GM20431 (cell line): ENCODE results near the gene IP6K3.

ENCODE experiments used
- in situ Hi-C: fragments of 300-500 bp; cut with MseI, MboI; formaldehyde crosslinking; loops from one replicate; pipeline ENCODE4 v1.15.0; 2020; ENCODE audit warnings: low sequenced_read_pairs; ENCODE audit not compliant: unreplicated experiment

Gene IP6K3

GRCh38 chr6:33696076-33696475, 50.6 kb downstream of the IP6K3 start:
- in situ Hi-C loops, result no loop called here

DNA sequence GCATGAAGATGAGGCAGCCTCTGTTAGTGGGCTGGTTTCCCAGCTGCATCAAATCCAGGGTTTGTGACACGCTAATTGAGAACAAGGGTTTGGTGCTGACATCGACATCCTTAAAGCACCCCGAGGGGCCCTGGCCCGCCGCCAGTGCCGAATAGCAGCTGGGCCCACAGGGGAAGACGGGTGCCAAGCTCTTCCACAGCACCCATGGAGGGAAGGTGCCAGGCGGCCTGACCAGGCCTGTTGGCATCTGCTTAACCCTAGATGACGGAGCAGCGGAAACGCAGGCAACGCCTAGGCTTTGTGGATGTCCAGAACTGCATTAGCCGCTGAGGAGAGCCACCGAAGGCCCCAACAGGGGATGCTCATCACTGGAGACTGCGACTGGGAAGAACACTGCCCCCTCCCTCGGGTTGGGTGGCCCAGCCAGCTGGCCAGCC, 51.2 kb downstream of the IP6K3 start:
- in situ Hi-C loops, result no loop called here

DNA sequence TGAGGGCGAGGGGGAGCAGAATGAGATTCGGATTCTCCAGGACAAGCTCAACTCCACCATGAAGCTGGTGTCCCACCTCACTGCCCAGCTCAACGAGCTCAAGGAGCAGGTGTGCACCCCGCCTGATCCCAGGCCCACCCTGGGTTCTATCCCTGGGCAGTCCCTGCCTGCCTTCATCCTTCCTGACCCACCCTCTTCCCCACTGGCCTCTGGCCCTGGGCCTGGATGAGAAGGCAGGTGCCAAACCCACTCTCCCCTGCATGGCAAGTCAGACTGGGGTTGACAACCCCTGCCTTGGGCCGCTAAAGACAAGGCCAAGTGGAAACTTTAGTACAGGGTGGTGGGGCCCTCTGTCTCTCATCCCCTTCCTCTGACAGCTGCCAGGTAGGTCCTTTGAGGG, 51.7 kb downstream of the IP6K3 start:
- in situ Hi-C loops, result no loop called here

GRCh38 chr6:33694401-33694931, 52.2 kb downstream of the IP6K3 start:
- in situ Hi-C loops, result no loop called here

- in situ Hi-C loops, result no loop called here
These were observed 53.3 kb downstream of the IP6K3 start for GRCh38 chr6:33693186-33694105.

GRCh38 chr6:33692760-33693158, 53.9 kb downstream of the IP6K3 start:
- in situ Hi-C loops, result no loop called here

DNA sequence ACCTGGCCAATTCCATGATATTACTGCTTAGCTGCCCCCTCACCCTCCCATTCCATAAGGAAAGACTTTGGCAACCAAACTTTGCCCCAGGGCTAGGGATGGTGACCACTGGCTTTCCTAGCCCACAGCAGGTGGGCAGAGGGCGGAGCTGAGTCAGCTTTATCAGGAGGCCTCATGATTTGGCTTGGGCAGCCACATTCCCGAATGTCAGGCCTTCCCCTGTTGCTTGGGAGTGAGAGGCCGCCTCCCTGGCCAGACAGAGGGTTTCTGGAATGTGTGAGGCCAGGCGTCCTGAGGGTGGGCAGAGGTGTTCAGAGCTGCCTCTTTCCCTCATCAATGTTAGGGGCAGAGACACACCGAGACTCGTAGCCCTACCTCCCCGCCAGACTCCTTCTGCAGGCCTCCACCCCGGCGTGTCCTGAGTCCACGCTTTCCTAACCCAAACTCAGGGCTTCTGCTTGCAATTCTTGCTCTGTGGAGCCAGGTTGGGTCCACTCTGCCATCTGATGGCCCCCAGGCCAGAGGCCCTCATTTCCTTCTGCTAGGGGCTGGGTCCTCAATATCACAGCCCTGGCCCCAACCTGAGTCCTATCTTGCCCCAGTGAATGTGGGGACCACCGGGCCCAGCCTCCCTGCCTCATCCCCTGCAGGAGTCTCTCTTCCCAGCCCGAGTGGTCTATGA, 54.5 kb downstream of the IP6K3 start:
- in situ Hi-C loops, result no loop called here

- in situ Hi-C loops, result no loop called here
These were observed 55.1 kb downstream of the IP6K3 start for GRCh38 chr6:33691456-33692077.

GRCh38 chr6:33690766-33691165, 55.9 kb downstream of the IP6K3 start:
- in situ Hi-C loops, result no loop called here

- in situ Hi-C loops, result no loop called here
These were observed 56.8 kb downstream of the IP6K3 start for GRCh38 chr6:33689879-33690278.

- in situ Hi-C loops, result no loop called here
These were observed 57.6 kb downstream of the IP6K3 start for GRCh38 chr6:33689148-33689494.

DNA sequence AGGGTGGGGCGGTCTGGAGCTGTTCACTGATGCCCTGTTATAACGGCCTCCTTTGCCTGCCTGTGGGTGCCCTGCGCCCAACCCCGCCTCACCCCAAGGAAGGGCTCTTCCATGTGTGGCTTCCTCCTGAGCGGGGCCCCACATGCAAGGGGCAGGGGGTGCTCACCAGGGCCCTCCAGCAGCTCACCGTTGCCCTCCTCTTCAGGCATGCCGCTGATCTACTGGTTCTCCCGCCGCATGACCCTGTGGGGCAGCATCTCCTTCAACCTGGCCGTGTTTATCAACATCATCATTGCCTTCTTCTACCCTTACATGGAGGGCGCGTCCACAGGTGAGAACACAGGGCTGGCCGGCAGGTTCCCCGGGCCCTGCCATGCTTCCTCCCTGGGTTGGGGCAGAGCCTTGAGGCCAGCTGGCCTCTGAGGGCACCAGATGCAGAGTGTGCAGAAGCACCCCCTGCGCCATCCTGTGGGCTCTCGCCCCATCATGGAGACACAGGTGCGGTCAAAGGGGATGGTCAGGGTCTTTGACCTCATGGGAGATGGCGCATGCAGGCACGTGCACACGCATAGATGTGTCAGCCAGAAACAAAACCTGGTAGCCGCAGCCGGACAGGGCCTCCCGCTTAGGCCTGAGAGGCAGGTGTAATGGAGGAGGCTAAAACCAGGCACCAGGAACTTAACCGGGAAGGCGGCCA, 58.1 kb downstream of the IP6K3 start:
- in situ Hi-C loops, result no loop called here

- in situ Hi-C loops, result no loop called here
These were observed 58.7 kb downstream of the IP6K3 start for GRCh38 chr6:33688006-33688405.

DNA sequence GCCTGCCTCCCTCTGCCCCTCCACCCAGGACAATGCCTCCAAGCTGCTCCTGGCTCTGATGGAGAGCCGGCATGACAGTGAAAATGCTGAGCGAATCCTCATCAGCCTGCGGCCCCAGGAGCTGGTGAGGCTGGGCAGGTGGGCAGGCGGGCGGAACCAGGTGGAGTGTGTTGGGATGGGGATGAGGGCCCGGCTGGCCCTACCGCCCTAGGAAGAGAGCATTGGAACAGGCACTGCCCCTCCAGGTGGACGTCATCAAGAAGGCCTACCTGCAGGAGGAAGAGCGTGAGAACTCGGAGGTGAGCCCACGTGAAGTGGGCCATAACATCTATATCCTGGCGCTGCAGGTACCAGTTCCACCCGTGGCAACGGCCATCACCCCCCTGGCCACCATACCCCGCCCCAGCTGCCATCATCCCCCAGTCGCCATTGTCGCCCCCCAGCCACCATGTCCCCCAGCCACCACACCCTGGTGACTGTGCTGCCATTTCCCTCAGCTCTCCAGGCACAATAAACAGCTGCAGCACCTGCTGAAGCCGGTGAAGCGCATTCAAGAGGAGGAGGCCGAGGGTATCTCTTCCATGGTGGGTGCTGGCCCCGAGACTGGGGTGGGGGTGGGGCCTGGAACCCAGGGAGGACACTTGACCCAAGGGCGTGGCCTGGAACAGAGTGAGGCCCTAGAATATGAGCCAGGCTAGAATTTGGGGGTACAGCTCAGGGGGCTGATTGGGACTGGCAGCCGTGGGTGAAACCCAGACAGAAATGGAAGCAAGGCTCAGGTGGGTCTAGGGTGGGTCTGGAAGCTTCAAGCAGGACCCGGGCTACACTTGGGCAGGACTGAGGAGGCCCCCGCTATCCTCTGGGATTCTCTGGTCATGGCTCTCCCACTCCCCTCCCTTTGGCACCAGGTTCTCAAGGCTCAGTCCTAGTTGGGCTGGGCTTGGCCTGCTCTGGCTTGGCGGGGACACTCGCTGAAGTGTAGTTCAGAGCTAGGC, 59.4 kb downstream of the IP6K3 start:
- in situ Hi-C loops, result no loop called here

- in situ Hi-C loops, result no loop called here
These were observed 60.3 kb downstream of the IP6K3 start for GRCh38 chr6:33686225-33686924.

DNA sequence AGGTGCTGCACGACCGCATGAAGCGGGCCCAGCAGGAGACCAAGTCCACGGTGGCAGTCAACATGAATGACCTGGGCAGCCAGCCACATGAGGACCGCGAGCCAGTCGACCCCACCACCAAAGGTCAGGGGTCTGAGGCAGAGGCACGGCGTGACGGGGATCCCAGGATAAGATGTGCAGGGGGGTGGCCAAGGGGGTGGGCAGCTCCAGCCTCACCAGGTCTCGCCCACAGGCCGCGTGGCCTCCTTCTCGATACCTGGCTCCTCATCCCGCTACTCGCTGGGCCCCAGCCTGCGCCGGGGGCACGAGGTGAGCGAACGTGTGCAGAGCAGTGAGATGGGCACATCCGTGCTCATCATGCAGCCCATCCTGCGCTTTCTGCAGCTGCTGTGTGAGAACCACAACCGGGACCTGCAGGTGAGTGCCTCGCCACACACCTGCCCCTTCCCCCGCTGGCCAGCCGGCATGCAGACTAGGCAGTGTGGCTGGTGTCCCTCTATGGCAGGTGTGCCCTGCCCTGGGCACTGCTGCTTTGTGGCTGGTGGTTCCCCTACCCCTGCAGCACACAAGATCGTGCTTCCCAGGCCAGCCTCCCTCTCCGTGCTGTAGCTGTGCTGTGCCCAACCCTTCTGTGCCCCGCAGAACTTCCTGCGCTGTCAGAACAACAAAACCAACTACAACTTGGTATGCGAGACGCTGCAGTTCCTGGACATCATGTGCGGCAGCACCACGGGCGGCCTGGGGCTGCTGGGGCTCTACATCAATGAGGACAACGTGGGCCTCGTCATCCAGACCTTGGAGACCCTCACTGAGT, 61.1 kb downstream of the IP6K3 start:
- in situ Hi-C loops, result no loop called here

- in situ Hi-C loops, result no loop called here
These were observed 61.7 kb downstream of the IP6K3 start for GRCh38 chr6:33684983-33685382.

- in situ Hi-C loops, result no loop called here
These were observed 62.2 kb downstream of the IP6K3 start for GRCh38 chr6:33684428-33684896.
